Rectal smooth muscle tissue (tissue), 1 donor: Measurements from ENCODE around the gene CCNL2.

ENCODE experiments used
- H3K27ac ChIP-seq: one replicate; pipeline ENCODE4 v1.7.0; 2013; ENCODE audit warnings: low read depth, low read length, inconsistent platforms
- H3K27me3 ChIP-seq: one replicate; pipeline ENCODE4 v1.7.0; 2013; ENCODE audit warnings: low read length; ENCODE audit not compliant: control insufficient read depth, insufficient read depth
- H3K36me3 ChIP-seq: one replicate; pipeline ENCODE4 v1.7.0; 2013; ENCODE audit warnings: low read length; ENCODE audit not compliant: control insufficient read depth, insufficient read depth
- H3K4me1 ChIP-seq: one replicate; pipeline ENCODE4 v1.7.0; 2013; ENCODE audit warnings: low read length; ENCODE audit not compliant: control insufficient read depth, insufficient read depth
- H3K4me3 ChIP-seq: one replicate; pipeline ENCODE4 v1.7.0; 2013; ENCODE audit warnings: low read length
- H3K9ac ChIP-seq: one replicate; pipeline ENCODE4 v1.7.0; 2013; ENCODE audit warnings: low read length

The CCNL2 gene

DNA sequence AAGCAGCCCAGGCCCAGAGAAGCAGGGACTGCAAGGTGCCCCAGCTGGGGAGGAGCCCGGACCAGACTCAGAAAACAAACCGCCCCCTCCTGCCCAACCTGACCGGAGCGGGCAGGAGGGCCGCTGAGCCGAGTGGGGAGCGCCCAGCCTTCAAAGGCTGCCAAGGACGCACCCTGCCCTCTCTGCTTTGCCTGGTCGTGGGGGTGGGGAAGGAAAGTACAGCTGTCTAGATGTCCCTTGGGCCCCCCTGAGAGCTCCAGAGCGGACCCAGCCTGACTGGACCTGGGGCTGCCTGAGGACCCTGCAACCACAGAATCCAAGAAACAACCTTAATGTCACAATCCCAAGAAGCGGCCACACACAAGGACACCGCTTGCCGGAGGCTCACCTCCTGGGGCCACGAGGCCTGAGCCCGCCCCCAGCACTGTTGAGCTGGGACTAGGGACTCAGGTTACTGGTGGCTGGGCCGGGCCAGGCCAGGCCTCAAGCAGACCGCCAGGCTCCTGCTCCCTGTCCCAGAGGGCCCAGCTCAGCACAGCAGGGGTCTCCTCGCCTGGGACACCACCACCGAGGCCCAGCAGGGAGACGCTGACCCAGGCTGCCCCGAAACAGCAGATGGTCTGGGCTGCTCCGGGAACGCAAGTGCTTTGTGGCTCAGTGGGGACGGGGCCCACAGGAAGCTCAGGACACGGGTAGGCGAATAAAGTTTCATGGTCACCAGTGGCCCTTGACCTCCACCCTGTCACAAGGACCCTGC, 51.3 kb downstream of the CCNL2 start:
- H3K27ac ChIP-seq: peak overlapping the region; percentile 55
- peaks cover 19% of the 10 kb centered on the region for H3K4me1 ChIP-seq
- H3K4me3 ChIP-seq: peak overlapping the region; percentile 93
- peaks cover under 1% of the 10 kb centered on the region for H3K27me3 ChIP-seq
- no peaks in the 10 kb centered on the region for H3K36me3 ChIP-seq
- H3K9ac ChIP-seq: peak overlapping the region; percentile 73

DNA sequence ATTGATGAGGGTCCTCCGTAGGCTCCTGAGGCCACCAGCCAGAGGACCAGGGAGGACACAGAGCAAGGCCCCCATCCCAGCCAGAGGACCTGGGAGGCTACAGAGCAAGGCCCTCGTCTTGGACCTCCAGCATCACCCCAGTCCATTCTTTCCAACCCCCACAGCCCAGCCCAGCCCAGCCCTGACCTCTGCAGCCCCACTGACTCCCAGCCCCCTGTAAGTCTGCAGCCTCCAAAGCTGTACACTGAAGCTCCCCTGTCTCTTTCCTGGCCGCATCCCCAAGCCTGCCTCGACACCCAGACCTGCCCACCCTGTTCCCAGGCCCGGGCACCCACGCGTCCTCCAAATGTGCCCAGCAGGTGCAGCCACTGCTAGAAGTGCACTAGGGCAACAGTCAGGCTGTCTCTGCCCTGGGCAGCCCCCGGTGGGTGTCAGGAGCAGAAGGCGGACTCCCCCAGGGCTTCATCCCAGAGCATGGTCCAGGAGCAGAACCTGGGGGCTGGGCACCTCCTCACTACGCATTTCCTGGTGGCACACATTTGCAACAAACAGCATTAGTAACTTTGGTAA, 52.0 kb downstream of the CCNL2 start:
- Histone ChIP-seq H3K36me3 (no peaks in the 10 kb centered on the region), H3K27ac (no peak overlapping the region), H3K27me3 (no peaks in the 10 kb centered on the region), H3K4me3 (peak overlapping the region; percentile 93), H3K9ac (no peak overlapping the region), H3K4me1 (peaks cover 19% of the 10 kb centered on the region)

- Histone ChIP-seq H3K27me3 (no peaks in the 10 kb centered on the region), H3K4me3 (no peak overlapping the region), H3K4me1 (peaks cover 19% of the 10 kb centered on the region), H3K36me3 (peaks cover 3% of the 10 kb centered on the region), H3K27ac (no peak overlapping the region), H3K9ac (no peak overlapping the region)
These were observed 52.6 kb downstream of the CCNL2 start for GRCh38 chr1:1346501-1346890.

GRCh38 chr1:1345860-1346500, 53.2 kb downstream of the CCNL2 start:
- H3K9ac ChIP-seq: no peak overlapping the region
- H3K27me3 ChIP-seq: no peaks in the 10 kb centered on the region
- no peak overlapping the region for H3K27ac ChIP-seq
- H3K4me3 ChIP-seq: no peak overlapping the region
- H3K36me3 ChIP-seq: peaks cover 8% of the 10 kb centered on the region
- H3K4me1 ChIP-seq: peaks cover 19% of the 10 kb centered on the region

DNA sequence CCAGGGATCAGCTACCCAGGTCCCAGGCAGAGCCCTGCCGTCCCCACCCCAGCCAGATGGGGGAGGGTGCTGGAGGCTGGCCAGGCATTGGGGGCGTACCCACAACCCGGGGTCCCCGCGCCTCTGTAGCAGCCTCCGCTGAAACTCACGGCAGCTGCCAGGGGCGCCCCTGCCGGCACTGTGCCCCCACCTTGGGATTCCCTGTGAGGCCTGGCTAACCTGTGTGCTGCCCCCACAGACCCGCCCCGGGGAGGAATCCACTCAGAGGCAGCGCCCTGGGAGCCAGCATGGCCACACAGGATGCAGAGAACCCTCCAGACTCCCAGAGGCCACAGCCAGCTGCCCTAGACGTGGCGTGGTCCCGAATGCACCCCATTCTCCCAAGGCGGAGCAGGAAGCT, 53.8 kb downstream of the CCNL2 start:
- Histone ChIP-seq H3K9ac (no peak overlapping the region), H3K4me1 (peaks cover 19% of the 10 kb centered on the region), H3K27ac (no peak overlapping the region), H3K27me3 (no peaks in the 10 kb centered on the region), H3K4me3 (no peak overlapping the region), H3K36me3 (peaks cover 14% of the 10 kb centered on the region)

DNA sequence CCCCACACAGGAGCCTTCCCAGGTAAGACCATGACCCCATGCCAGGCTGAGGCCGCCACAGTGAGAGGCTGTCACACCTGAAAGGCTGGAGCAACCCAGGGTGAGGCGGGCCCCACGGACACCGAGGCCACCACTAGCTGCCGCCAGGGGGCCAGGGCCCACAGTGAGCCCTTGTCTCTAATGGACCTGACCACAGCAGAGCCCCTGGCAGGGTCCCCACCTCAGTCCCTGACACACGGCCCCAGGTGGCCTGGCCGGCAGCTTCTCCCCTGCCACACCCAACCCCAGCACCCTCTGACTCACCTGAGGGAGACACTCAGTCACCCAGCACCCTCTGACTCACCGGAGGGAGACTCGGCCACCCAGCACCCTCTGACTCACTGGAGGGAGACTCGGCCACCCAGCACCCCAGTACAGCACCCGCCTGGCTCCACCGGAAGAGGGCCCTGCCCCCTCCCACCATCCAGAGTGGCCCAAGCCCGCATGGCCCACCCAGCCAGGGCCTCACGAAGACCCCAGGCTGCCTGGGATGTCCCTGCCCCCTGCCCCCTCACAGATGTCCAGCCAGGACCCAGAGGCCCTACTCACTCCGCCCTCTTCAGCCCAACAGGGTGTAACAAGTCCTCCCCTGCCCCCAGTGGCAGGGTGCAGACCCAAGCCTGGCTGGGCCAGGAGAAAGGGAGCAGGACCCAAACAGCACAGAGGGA, 54.3 kb downstream of the CCNL2 start:
- no peak overlapping the region for H3K9ac ChIP-seq
- H3K4me1 ChIP-seq: peaks cover 19% of the 10 kb centered on the region
- H3K36me3 ChIP-seq: peaks cover 14% of the 10 kb centered on the region
- H3K4me3 ChIP-seq: no peak overlapping the region
- H3K27ac ChIP-seq: no peak overlapping the region
- H3K27me3 ChIP-seq: no peaks in the 10 kb centered on the region

- Histone ChIP-seq H3K27ac (no peak overlapping the region), H3K4me1 (peaks cover 19% of the 10 kb centered on the region), H3K27me3 (no peaks in the 10 kb centered on the region), H3K4me3 (no peak overlapping the region), H3K9ac (no peak overlapping the region), H3K36me3 (peaks cover 16% of the 10 kb centered on the region)
These were observed 55.2 kb downstream of the CCNL2 start for GRCh38 chr1:1343811-1344421.

GRCh38 chr1:1342584-1343115, 56.5 kb downstream of the CCNL2 start:
- H3K27me3 ChIP-seq: no peaks in the 10 kb centered on the region
- peaks cover 13% of the 10 kb centered on the region for H3K4me1 ChIP-seq
- H3K9ac ChIP-seq: no peak overlapping the region
- no peak overlapping the region for H3K27ac ChIP-seq
- H3K36me3 ChIP-seq: peaks cover 20% of the 10 kb centered on the region
- H3K4me3 ChIP-seq: no peak overlapping the region

DNA sequence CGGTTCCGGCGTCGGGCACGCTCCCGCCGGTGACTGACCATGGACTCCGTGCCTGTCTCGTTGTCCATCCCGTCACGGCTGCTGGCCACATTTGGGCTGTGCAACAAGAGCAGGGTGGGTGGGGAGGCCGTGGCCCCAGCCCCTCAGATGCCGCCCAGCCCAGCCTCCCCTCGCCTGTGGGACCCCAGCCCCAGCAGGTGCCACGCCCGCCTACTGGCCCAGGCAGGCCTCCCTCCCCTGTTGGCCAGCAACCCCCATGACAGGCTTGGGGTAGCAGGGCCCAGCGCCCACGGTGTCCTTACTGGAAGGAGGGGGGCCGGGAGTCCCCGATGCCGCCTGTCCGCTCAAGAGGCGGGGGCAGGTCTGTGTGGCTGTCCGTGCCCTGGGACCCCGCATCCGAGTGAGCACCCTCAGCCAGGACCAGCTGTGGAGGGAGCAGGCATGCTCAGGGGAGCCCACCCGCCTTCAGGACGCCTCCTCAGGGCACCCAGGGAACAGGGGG, 57.0 kb downstream of the CCNL2 start:
- Histone ChIP-seq H3K27ac (no peak overlapping the region), H3K36me3 (peaks cover 20% of the 10 kb centered on the region)

DNA sequence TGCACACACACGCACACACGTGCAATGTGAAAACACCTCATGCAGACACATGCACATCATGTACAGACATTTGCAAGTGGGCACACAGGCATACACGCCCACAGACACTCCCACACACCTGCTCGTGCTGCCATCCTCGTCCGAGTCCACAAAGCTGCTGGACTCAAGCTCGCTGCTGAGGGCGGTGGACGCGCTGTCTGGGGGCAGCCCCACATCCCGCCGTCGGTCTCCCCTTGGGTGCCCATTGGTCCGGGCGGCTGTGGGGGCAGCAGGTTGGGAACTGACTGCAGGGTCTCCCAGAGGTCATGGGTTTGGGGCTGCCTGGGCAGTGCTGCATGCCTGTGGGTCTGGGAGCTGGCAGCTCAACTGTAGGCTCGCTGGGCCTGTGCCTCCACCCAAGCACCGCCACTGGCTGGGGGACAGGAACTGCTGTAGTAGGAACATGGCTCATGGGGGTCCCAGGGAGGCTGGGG, 57.5 kb downstream of the CCNL2 start:
- Histone ChIP-seq H3K36me3 (peaks cover 20% of the 10 kb centered on the region), H3K27ac (no peak overlapping the region), H3K4me1 (peaks cover 9% of the 10 kb centered on the region), H3K4me3 (no peak overlapping the region), H3K9ac (no peak overlapping the region), H3K27me3 (no peaks in the 10 kb centered on the region)

More for the DNA sequence above, 57.0 kb downstream of the CCNL2 start:
- H3K4me1 ChIP-seq: peaks cover 11% of the 10 kb centered on the region
- no peak overlapping the region for H3K9ac ChIP-seq
- no peaks in the 10 kb centered on the region for H3K27me3 ChIP-seq
- no peak overlapping the region for H3K4me3 ChIP-seq

- Histone ChIP-seq H3K27ac (no peak overlapping the region), H3K4me3 (no peak overlapping the region), H3K9ac (no peak overlapping the region), H3K36me3 (peaks cover 20% of the 10 kb centered on the region), H3K27me3 (no peaks in the 10 kb centered on the region), H3K4me1 (peaks cover 4% of the 10 kb centered on the region)
These were observed 58.2 kb downstream of the CCNL2 start for GRCh38 chr1:1340791-1341548.
